HG03060 (cell line): Measurements from ENCODE around the gene OR8J1.
"Not testable (repeated sequence)": the region's sequence is repeated elsewhere in the genome, so short reads cannot be mapped to it uniquely, and the experiment has no call there.

ENCODE experiments used
- ATAC-seq: cut with Tn5 transposase; IDR thresholded peaks from one replicate; pipeline ENCODE4 v1.9.1; 2021; ENCODE audit warnings: low read depth, moderate number of reproducible peaks; ENCODE audit not compliant: unreplicated experiment

Gene OR8J1

DNA sequence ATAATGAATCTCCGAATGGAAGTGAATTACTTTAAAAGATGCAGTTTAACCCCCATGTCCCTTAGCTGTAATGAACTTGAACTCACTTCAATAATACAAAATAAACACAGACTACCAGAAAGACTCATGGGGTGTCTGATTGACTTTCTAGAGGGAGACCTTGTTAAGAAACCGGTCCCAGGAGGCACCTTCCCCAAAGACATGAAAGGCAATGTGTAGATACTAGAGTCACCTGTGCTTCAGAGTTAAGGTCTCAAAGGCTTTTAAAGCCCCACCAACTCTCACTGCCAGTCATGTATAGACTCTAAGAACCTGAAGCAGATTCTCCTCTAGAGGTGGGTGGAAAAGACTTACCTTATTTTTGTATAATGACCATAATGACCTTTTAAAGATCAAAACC, at the start of gene OR8J1:
OR8J1 (plus strand) TSS at position 301 of the 400 bp plus-strand sequence. CDS start 5,956 bp downstream, outside the sequence.
- no peak for ATAC-seq

GRCh38 chr11:56307836-56308235, 46.3 kb upstream of the OR8J1 start:
- no peak for ATAC-seq

DNA sequence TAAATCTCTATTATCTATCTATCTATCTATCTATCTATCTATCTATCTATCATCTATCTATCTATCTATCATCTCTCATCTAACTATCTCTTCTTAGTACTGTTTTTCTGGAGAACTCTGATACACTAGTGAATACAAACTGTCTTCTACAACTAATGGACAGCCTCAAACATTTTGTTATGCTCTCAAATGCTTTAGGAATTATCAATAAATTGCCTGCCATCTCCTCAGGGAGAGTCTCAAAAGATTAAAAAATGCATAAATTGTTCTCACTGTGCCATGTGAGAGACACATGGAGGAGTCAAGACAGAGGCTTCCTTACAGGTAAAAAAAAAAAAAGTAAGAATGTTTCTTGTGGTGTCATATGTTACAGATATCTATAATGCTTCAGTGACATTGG, 39.2 kb upstream of the OR8J1 start, which contains the start of gene OR8K3:
OR8K3 (plus strand) TSS at position 301 of the 400 bp plus-strand sequence. CDS start 3,163 bp downstream, outside the sequence.
- ATAC-seq, result no peak

GRCh38 chr11:56331861-56332491, 22.1 kb upstream of the OR8J1 start:
- ATAC-seq, result no peak

- no peak for ATAC-seq
Measured at GRCh38 chr11:56333156-56333555, 20.9 kb upstream of the OR8J1 start.

DNA sequence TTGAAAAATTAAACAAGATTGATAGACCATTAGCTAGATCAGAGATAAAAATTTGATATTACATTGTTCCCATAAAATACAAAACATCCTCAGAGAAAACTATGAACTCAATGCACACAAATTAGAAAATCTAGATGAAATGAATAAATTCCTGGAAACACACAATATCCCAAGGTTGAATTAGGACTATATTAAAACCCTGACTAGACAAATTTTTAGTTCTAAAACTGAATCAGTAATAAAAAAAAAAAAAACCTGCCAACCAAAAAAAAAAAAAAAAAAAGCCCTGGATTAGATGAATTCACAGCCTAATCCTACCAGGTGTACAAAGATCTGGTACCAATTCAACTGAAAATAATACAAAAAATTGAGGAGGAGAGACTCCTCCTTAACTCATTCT, 13.8 kb upstream of the OR8J1 start:
- no peak for ATAC-seq

GRCh38 chr11:56345739-56346138, 8.4 kb upstream of the OR8J1 start, which contains the start of gene OR8K1:
TSS of gene OR8K1 (plus strand) at chr11:56346039. CDS start at chr11:56346039, 0 bp downstream.
- ATAC-seq, result no peak

- no peak for ATAC-seq
Measured at GRCh38 chr11:56375324-56375723, 21.2 kb downstream of the OR8J1 start, which contains the start of gene OR8U1. TSS of gene OR8U1 (plus strand) at chr11:56375624. CDS start at chr11:56375624, 0 bp downstream.

- no peak for ATAC-seq
Measured at GRCh38 chr11:56380120-56380519, 26.0 kb downstream of the OR8J1 start.

- no peak for ATAC-seq
Measured at GRCh38 chr11:56394381-56394780, 40.3 kb downstream of the OR8J1 start.

GRCh38 chr11:56396047-56396446, 42.0 kb downstream of the OR8J1 start:
- no peak for ATAC-seq

- not testable (repeated sequence) for ATAC-seq
Measured at GRCh38 chr11:56401858-56402461, 47.9 kb downstream of the OR8J1 start.

- no peak for ATAC-seq
Measured at GRCh38 chr11:56404393-56404792, 50.3 kb downstream of the OR8J1 start.

- no peak for ATAC-seq
Measured at GRCh38 chr11:56410801-56411200, 56.7 kb downstream of the OR8J1 start.
